HCT116 (cell line): Measurements from ENCODE around the gene SAPCD2. TPM values are rescaled to one million over a fixed set of nuclear protein-coding genes. Genes with fewer than 3 reads are reported as not detected.

Experiments used
- ATAC-seq: fragments of 200-7000 bp; cut with Tn5 transposase; 2 replicates; pipeline ENCODE4 v1.9.1; 2020; ENCODE audit warnings: mild to moderate bottlenecking, moderate library complexity
- BruUV-seq: library from RNA; stranded (reverse); fragments of 400-500 nt; replicated peaks from 2 replicates; lab custom pipeline; 2021; lab: Mats Ljungman, UMichigan
- CTCF ChIA-PET: fragments of 300-600 bp; sonication (Branson Sonifier 250); formaldehyde crosslinking; loops from one replicate; lab custom pipeline; 2021; ENCODE audit warnings: antibody characterized with exemption; lab: Charles Lee
- POLR2A ChIA-PET: fragments of 300-600, 350-600 bp; sonication (Branson Sonifier 250); formaldehyde crosslinking; loops from one replicate; lab custom pipeline; 2021; ENCODE audit warnings: antibody characterized with exemption; lab: Charles Lee
- RAD21 ChIA-PET, 2 experiments: fragments of 300-600 bp; sonication (Branson Sonifier 250); formaldehyde crosslinking; loops; one replicate each; lab custom pipeline; 2023; ENCODE audit warnings: low total read pairs in 2 of 2; ENCODE audit not compliant: uncharacterized antibody in 2 of 2, unreplicated experiment in 2 of 2, low non-redundant PET in 1 of 2; lab: Charles Lee
- DNase-seq: peaks from one replicate; pipeline ENCODE4 v3.0.0-alpha.2; 2010; ENCODE audit warnings: low read depth, low spot score
- H2AFZ ChIP-seq: fragments of 200-600 bp; shearing (Covaris generic), sonication (generic); 2 replicates; pipeline ENCODE4 v1.6.1; 2017; ENCODE audit warnings: low read depth, mixed run types, mixed read lengths, antibody characterized with exemption, low read length; ENCODE audit not compliant: poor library complexity, severe bottlenecking
- H3K27ac ChIP-seq: 2 replicates; pipeline ENCODE4 v1.5.1; 2012; ENCODE audit warnings: low read depth, low read length
- H3K27me3 ChIP-seq: fragments of 200-600 bp; sonication (generic); 2 replicates; pipeline ENCODE4 v1.6.1; 2016; ENCODE audit warnings: mixed run types, low read length, mixed read lengths; ENCODE audit not compliant: insufficient read depth
- H3K36me3 ChIP-seq, 2 experiments: fragments of 200-500 bp in 1 of 2; fragments of 200-600 bp in 1 of 2; sonication (Bioruptor generic) in 1 of 2; sonication (generic) in 1 of 2; 2 replicates each; pipeline versions ENCODE4 v1.5.1 to v1.6.1; 2014 to 2016; ENCODE audit warnings: low read length in 2 of 2, inconsistent platforms in 1 of 2, mixed read lengths in 1 of 2, mixed run types in 1 of 2; ENCODE audit not compliant: insufficient read depth in 2 of 2, control insufficient read depth in 1 of 2
- H3K4me1 ChIP-seq, 2 experiments: fragments of 200-600 bp in 1 of 2; sonication (generic) in 1 of 2; 2 replicates each; pipeline versions ENCODE4 v1.5.1 to v1.6.1; 2012 to 2017; ENCODE audit warnings: low read length in 2 of 2, inconsistent platforms in 1 of 2, mild to moderate bottlenecking in 1 of 2, mixed read lengths in 1 of 2, mixed run types in 1 of 2, moderate library complexity in 1 of 2; ENCODE audit not compliant: insufficient read depth in 2 of 2, control insufficient read depth in 1 of 2
- H3K4me2 ChIP-seq: fragments of 200-600 bp; sonication (generic); 2 replicates; pipeline ENCODE4 v1.6.1; 2017; ENCODE audit warnings: mixed run types, low read length, mixed read lengths
- H3K4me3 ChIP-seq, 2 experiments: fragments of 200-600 bp in 1 of 2; sonication (generic) in 1 of 2; replicated peaks in 1 of 2; 2 replicates each; pipeline ENCODE4 v1.5.1; 2011 to 2016; ENCODE audit warnings: low read length in 2 of 2, control low read depth in 1 of 2, low read depth in 1 of 2, mild to moderate bottlenecking in 1 of 2, mixed read lengths in 1 of 2, mixed run types in 1 of 2
- H3K79me2 ChIP-seq: fragments of 200-600 bp; sonication (generic); 2 replicates; pipeline ENCODE4 v1.6.1; 2017; ENCODE audit warnings: mild to moderate bottlenecking, mixed run types, low read length, moderate library complexity, mixed read lengths; ENCODE audit not compliant: insufficient read depth
- H3K9ac ChIP-seq: fragments of 200-600 bp; sonication (generic); 2 replicates; pipeline ENCODE4 v1.6.1; 2016; ENCODE audit warnings: low read length, mixed read lengths
- H3K9me2 ChIP-seq: fragments of 200-600 bp; sonication (generic), shearing (Covaris generic); 2 replicates; pipeline ENCODE4 v1.6.1; 2017; ENCODE audit warnings: mixed run types, mild to moderate bottlenecking, moderate library complexity; ENCODE audit not compliant: insufficient read depth
- H3K9me3 ChIP-seq, 2 experiments: fragments of 200-500 bp in 1 of 2; fragments of 200-600 bp in 1 of 2; sonication (Bioruptor generic) in 1 of 2; sonication (generic) in 1 of 2; 2 replicates each; pipeline ENCODE4 v1.6.1; 2014 to 2017; ENCODE audit warnings: low read length in 2 of 2, mixed read lengths in 2 of 2, inconsistent platforms in 1 of 2, low read depth in 1 of 2, mild to moderate bottlenecking in 1 of 2, mixed run types in 1 of 2, moderate library complexity in 1 of 2; ENCODE audit not compliant: control insufficient read depth in 1 of 2, insufficient read depth in 1 of 2
- H4K20me1 ChIP-seq: fragments of 200-600 bp; sonication (generic), shearing (Covaris generic); 2 replicates; pipeline ENCODE4 v1.6.1; 2017; ENCODE audit warnings: mixed run types, mild to moderate bottlenecking, moderate library complexity; ENCODE audit not compliant: insufficient read depth
- ATF3 ChIP-seq: IDR thresholded peaks from 2 replicates; pipeline ENCODE4 v1.6.1; 2012
- CBX3 ChIP-seq: IDR thresholded peaks from 2 replicates; pipeline ENCODE4 v1.6.1; 2012; ENCODE audit warnings: low read depth
- CEBPB ChIP-seq: IDR thresholded peaks from 2 replicates; pipeline ENCODE4 v1.6.1; 2012; ENCODE audit warnings: low read depth
- EGR1 ChIP-seq: IDR thresholded peaks from 2 replicates; pipeline ENCODE4 v1.6.1; 2012; ENCODE audit warnings: low read depth
- POLR2A ChIP-seq: IDR thresholded peaks from 2 replicates; pipeline ENCODE4 v1.7.0; 2011; ENCODE audit warnings: borderline replicate concordance; ENCODE audit not compliant: insufficient read depth, insufficient read length; ENCODE audit errors: extremely low read depth
- SIN3A ChIP-seq: IDR thresholded peaks from 2 replicates; pipeline ENCODE4 v1.6.1; 2012; ENCODE audit warnings: low read depth
- SP1 ChIP-seq: IDR thresholded peaks from 2 replicates; pipeline ENCODE4 v1.6.1; 2012; ENCODE audit warnings: low read depth
- TCF7L2 ChIP-seq: IDR thresholded peaks from 2 replicates; pipeline ENCODE4 v1.7.0; 2011; ENCODE audit warnings: borderline replicate concordance, inconsistent platforms; ENCODE audit not compliant: insufficient read depth, insufficient read length; ENCODE audit errors: extremely low read depth
- ZBTB33 ChIP-seq: IDR thresholded peaks from 2 replicates; pipeline ENCODE4 v1.6.1; 2011; ENCODE audit warnings: mild to moderate bottlenecking, low read length, moderate library complexity; ENCODE audit not compliant: insufficient replicate concordance; ENCODE audit errors: extremely low read depth
- ZNF274 ChIP-seq: fragments of 200-500 bp; sonication (Bioruptor generic); IDR thresholded peaks from 2 replicates; pipeline ENCODE4 v1.6.1; 2014; ENCODE audit warnings: mild to moderate bottlenecking, low read depth, low read length, inconsistent platforms
- intact Hi-C: fragments of 100-400 bp; cut with micrococcal nuclease; formaldehyde crosslinking; loops from 2 replicates; pipeline ENCODE4 v1.10.0; 2022
- total RNA-seq: library from RNA; stranded (reverse); gene quantifications from one replicate; pipeline ENCODE4 v1.2.1, GENCODE V29; 2021; ENCODE audit not compliant: unreplicated experiment

SAPCD2 gene
- total RNA-seq, 1 experiment from 2014 or later, result 71.7 TPM

- H4K20me1 ChIP-seq, result no peaks in the 10 kb centered on the region
- ChIA-PET POLR2A (no interaction called here), CTCF (no interaction called here), RAD21 (interaction anchor here in 1 of 2 experiments (0.6 kb wide), 1 partner anchor 20 kb away, joined by 5 read pairs; no protein-coding TSS in a partner anchor)
- peak overlapping the region; percentile 96; the same call in 1 of the 2 replicates for H3K9ac ChIP-seq
- DNase-seq (no peak), ATAC-seq (no peak)
- TF ChIP-seq POLR2A (no peak), CEBPB (no peak), CBX3 (no peak), TCF7L2 (no peak), ZNF274 (no peak), SP1 (no peak), ATF3 (no peak), EGR1 (no peak), SIN3A (no peak), ZBTB33 (no peak)
- no peak overlapping the region for H2AFZ ChIP-seq
- no peak overlapping the region for H3K27ac ChIP-seq
- TSS peak; percentile 46 for BruUV-seq
- H3K9me2 ChIP-seq, result no peaks in the 10 kb centered on the region
- intact Hi-C loops, result no loop called here
- H3K4me2 ChIP-seq, result peak overlapping the region; percentile 98
- peaks cover 30 to 43% of the 10 kb centered on the region in 2 experiments for H3K4me1 ChIP-seq
- peak overlapping the region; percentile 83 to 96; a peak in 3 of 4 replicates for H3K4me3 ChIP-seq
- H3K27me3 ChIP-seq, result no peaks in the 10 kb centered on the region
- H3K36me3 ChIP-seq, result peaks cover 4 to 6% of the 10 kb centered on the region in 2 experiments; a peak in 2 of 4 replicates
- peaks cover 16% of the 10 kb centered on the region; the same call in 1 of the 2 replicates for H3K79me2 ChIP-seq
- no peaks in the 10 kb centered on the region for H3K9me3 ChIP-seq
Measured at GRCh38 chr9:137088121-137088520, 17.8 kb upstream of the SAPCD2 start.
